LNCAP (cell line): ENCODE results near the gene PRKD2.

Source experiments
- TF ChIP-seq, protein P1 (sequence below): fragments of 450-650 bp; IDR thresholded peaks from 2 replicates; pipeline ENCODE4 v1.5.1; 2017; ENCODE audit warnings: mild to moderate bottlenecking

PRKD2 gene

DNA sequence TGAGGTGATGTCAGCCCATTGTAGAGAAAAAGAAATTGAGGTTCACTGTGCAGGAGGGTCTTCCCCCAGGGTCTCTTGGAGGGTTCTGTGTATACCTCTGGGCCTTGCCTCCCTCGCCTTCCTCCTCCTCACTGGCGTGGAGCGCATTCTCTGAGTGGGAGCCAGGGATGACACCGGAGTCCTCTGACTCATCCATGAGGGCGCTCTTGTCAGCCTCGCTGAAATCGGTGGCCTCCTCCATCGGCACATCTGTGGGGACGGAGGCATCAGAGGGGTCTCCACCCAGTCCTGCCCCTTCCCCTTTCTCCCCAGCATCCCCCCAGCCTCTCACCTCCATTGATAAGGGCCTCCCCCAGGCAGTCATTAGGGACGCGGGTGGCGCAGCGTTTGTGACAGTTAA lies 16.2 kb downstream of the PRKD2 start:
- TF ChIP-seq, protein P1, sequence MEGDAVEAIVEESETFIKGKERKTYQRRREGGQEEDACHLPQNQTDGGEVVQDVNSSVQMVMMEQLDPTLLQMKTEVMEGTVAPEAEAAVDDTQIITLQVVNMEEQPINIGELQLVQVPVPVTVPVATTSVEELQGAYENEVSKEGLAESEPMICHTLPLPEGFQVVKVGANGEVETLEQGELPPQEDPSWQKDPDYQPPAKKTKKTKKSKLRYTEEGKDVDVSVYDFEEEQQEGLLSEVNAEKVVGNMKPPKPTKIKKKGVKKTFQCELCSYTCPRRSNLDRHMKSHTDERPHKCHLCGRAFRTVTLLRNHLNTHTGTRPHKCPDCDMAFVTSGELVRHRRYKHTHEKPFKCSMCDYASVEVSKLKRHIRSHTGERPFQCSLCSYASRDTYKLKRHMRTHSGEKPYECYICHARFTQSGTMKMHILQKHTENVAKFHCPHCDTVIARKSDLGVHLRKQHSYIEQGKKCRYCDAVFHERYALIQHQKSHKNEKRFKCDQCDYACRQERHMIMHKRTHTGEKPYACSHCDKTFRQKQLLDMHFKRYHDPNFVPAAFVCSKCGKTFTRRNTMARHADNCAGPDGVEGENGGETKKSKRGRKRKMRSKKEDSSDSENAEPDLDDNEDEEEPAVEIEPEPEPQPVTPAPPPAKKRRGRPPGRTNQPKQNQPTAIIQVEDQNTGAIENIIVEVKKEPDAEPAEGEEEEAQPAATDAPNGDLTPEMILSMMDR, result no peak

DNA sequence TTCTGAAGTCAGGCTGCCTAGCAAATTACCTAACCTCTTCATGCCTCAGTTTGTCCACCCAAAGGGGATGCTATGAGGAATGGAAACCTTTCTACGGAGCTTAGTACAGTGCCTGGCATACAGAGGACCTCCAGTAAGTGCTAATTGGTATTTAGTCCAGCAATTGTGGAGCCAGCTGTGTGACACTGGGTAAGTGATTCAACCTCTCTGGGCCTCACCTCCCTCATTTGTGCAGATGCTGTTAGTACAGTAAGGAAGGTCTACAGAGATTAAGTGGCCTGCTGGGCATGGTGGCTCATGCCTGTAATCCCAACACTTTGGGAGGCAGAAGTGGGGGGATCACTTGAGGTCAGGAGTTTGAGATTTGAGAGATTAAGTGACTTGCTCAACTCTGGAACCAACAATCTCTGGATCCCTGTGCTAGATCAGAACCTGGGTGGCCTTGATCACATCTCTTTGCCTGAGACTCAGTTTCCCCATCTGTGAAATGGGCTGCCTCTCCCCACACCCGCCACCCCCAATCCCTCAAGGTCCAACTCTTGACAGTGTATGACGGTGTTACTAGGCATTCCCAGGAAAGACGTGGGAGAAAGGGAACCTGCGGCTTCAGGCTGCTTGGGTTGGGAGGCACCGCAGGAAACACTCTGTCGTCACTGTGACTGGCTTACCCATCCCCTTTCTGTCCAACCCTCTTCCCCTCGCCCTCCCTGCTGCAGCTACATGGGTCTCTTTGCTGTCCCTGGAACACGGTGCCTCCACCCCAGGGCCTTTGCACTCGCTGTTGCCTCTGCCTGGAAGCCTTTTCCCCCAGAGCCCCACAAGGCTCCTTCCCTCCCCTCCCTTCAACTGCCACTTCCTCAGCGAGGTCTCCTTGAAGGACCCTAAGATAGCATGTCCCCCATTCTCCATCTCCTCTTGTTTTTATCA lies 18.3 kb downstream of the PRKD2 start:
- TF ChIP-seq, protein P1, result no peak

DNA sequence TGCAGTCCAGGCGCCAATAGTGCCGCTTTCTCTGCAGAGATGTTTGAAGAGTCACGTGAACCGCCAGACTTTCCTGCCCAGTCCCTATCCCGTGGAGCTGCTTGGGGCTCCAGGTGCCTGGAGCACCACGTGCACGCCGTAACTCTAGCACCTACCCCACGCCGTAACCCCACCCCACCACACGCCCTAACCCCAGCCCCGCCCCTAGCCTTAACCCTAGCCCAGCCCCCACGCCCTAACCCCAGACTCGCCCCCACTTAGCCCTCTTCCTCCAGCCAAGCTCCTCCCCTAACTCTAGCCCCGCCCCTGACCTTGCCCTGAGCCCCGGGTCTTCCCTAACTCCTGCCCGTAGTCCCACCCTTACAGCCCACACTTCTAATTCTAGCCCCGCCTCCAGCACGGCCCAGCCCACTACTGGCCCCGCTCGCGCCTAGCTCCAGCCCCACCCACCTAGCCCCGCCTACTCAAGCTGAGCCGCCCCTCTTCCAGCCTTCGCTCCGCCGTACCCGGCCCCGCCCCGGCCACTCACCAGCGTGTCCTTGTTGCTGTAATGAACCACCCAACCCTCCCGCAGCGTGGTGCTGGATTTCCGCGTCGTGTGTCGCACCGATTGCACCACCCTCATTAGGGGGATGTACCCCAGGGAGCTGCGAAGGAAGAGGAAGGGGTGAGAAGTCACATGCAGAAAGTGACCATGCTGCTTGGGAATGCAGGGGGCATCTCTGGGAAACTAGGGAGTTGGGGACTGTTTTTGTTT lies 19.5 kb downstream of the PRKD2 start:
- TF ChIP-seq, protein P1, result no peak

DNA sequence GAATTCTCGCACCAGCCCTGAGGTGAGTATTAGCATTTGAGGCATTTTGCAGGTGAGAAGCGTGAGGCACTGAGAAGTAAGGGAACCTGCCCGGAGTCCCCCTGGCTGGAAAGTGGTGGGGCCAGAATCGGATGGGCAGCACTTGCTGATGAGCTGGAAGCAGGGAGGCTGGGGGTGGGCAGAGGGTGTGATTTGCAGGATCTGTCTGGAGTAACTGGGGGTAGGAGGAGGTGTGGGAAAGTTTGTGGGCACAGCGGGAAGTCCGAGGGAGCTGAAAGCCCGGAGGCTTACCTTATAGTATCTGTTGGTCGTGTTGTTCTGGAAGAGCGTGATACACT lies 20.1 kb downstream of the PRKD2 start:
- TF ChIP-seq, protein P1, result no peak

DNA sequence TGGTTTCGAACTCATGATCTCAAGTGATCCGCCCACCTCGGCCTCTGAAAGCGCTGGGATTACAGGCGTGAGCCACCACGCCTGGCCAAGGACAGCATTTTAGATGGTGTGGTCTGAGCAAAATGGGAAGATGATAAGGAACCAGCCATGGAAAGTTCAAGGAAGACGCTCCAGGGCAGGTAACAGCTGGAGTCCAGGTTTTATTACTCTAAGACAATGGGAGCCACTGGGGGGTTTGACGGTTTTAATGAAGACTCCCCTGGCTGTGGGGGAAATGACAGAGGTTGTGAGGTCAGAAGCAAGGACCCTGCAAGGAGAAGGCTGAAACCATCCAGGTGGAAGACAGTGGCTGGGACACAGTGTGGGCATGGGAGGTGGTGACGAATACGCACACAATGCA lies 20.9 kb downstream of the PRKD2 start:
- TF ChIP-seq, protein P1, result no peak

DNA sequence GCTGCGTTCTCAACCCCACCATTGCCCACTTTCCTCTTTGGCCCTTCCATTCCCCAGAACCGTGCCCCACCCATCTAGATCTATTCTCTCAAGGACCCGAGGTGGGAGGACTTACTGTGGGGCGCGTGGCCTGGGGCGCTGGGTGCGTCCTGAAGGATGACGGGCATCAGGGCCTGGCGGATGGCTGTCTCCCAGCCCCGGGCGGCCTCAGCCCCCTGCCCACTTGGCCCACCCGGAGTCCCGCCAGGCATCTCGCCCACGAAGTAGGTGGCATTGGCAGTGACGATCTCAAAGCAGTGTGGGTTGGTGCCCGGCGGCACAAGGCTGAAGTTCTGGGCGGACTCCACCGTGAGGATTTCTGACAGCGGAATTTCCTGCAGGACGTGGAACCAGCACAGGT lies 23.2 kb downstream of the PRKD2 start:
- TF ChIP-seq, protein P1, result no peak

DNA sequence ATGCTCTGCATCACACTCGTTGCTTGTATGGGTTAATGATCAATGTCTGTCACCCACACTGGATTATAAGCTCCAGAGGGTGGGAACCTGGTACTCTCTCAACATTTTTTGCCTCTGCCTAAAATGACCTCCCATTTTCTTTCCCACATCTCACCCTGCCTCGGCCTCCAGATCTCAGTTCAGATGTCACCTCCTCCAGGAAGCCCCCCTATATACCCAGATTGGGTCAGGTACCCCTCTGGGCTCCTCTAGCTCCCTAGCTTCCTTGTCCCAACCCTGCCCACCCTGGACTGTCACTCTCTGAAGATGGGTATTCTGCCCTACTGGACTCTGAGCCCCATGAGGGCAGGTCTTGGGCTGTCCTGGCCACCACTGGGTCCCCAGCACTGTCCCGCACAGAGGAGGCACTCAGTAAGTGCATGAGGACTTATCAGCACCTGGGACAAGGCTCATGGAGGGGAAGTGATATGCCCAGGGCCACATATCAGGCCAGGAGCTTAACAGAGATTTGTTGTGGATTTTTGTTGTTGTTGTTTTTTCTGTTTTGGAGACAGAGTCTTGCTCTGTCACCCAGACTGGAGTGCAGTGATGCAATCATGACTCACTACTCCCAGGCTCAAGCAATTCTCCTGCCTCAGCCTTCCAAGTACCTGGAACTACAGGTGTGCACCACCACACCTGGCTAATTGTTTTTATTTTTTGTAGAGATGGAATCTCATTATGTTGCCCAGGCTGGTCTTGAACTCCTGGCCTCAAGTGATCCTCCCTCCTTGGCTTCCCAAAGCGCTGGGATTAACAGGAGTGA lies 23.8 kb downstream of the PRKD2 start:
- TF ChIP-seq, protein P1, result no peak
